Heart left ventricle (tissue), 16 donors: ENCODE measurements around the gene CAMTA1. TPM values are rescaled to one million over a fixed set of nuclear protein-coding genes. Genes with fewer than 3 reads are reported as not detected.

ENCODE experiments used
- ATAC-seq, 4 donors: fragments of 200-7000 bp; cut with Tn5 transposase; one replicate each; pipeline ENCODE4 v1.9.1; 2020 to 2022; ENCODE audit warnings: moderate library complexity in 4 of 4, mild to moderate bottlenecking in 3 of 4, moderate number of reproducible peaks in 1 of 4
- DNase-seq, 5 donors: peaks; one replicate each; pipeline ENCODE4 v3.0.0-alpha.2; 2020
- H3K27ac ChIP-seq, 12 donors: fragments of 200-600 bp; sonication (generic) in 4 of 12; one replicate each; pipeline versions ENCODE4 v1.5.0 to v1.8.0; 2016 to 2022; ENCODE audit warnings: mild to moderate bottlenecking in 2 of 12
- H3K27me3 ChIP-seq, 9 donors: fragments of 200-600 bp; sonication (generic) in 2 of 9; one replicate each; pipeline versions ENCODE4 v1.5.1 to v1.8.0; 2016 to 2022; ENCODE audit warnings: mild to moderate bottlenecking in 3 of 9
- H3K36me3 ChIP-seq, 9 donors: fragments of 200-600 bp; sonication (generic) in 2 of 9; one replicate each; pipeline versions ENCODE4 v1.5.0 to v1.8.0; 2018 to 2022; ENCODE audit warnings: mild to moderate bottlenecking in 2 of 9
- H3K4me1 ChIP-seq, 12 donors: fragments of 200-600 bp; sonication (generic) in 4 of 12; one replicate each; pipeline versions ENCODE4 v1.5.0 to v1.8.0; 2016 to 2022; ENCODE audit warnings: mild to moderate bottlenecking in 3 of 12
- H3K4me3 ChIP-seq, 12 donors: fragments of 200-600 bp; sonication (generic) in 4 of 12; one replicate each; pipeline versions ENCODE4 v1.5.0 to v1.8.0; 2017 to 2022; ENCODE audit warnings: mild to moderate bottlenecking in 9 of 12, moderate library complexity in 4 of 12
- H3K9me3 ChIP-seq, 12 donors: fragments of 200-600 bp; sonication (generic) in 4 of 12; one replicate each; pipeline versions ENCODE4 v1.5.0 to v1.8.0; 2016 to 2022; ENCODE audit warnings: mild to moderate bottlenecking in 1 of 12
- POLR2A ChIP-seq, 2 donors: fragments of 450-650 bp; IDR thresholded peaks; one replicate each; pipeline ENCODE4 v1.6.1; 2017; ENCODE audit warnings: antibody characterized with exemption in 2 of 2, mild to moderate bottlenecking in 2 of 2, moderate library complexity in 2 of 2
- WGBS, 4 donors: extraction: QIAGEN DNeasy Blood & Tissue Kit in 2 of 4; methylation state at CpG; one replicate each; pipeline versions ENCODE4 v1.1.5 to v1.1.7; 2013 to 2018; 5-methylcytosine and 5-hydroxymethylcytosine counted together
- intact Hi-C, 10 donors: fragments of 100-400 bp; cut with DNase I; formaldehyde crosslinking; loops; one replicate each; pipeline versions ENCODE4 v1.11.1 to v1.14.2; 2022
- polyA plus RNA-seq, 2 donors: library from polyadenylated mRNA; stranded (reverse); fragments of 200-250 nt; gene quantifications; one replicate each; pipeline ENCODE4 v1.2.3, GENCODE V29; 2013
- total RNA-seq, 9 donors: library from RNA; depleted of rRNA in 2 of 9; stranded (reverse); fragments of >200 nt in 2 of 9; fragmentation: NEBNext Ultra II Directional in 3 of 9; extraction: Animal tissue kit (Norgen Biotek cat#: 25700) in 3 of 9; gene quantifications; one replicate each; pipeline versions ENCODE4 v1.1.0 to v1.2.4, GENCODE V29; 2016 to 2023
- TF ChIP-seq, protein P1 (sequence below), 12 donors: fragments of 200-600 bp; sonication (generic) in 4 of 12; IDR thresholded peaks; one replicate each; pipeline versions ENCODE4 v1.5.0 to v1.8.0; 2018 to 2022; ENCODE audit warnings: antibody characterized with exemption in 12 of 12, mild to moderate bottlenecking in 5 of 12
- donor health status: ischemic (EF 13 %, LVEDD 7.1; RV severe dilation, severe dysfunction).
- donor health status: healthy with polysubstance abuse.
- donor health status: DM: no; HTN: yes; CAD: no.
- donor health status: DM: no; HTN: no; CAD: no.
- donor health status: ischemic (EF 25% LVEDD 6.9; RV normal size, moderate dysfunction).
- donor health status: ischemic (EF 25% LVEDD 5.7; RV mildly dilated, moderate dysfunction).
- donor health status: healthy.
- donor health status: DM: yes; HTN: yes; CAD: no.
- donor health status: ischemic (EF 35%, LVEDD 5.7; RV mildly dilated, moderate dysfunction).
- donor health status: nonischemic (EF 11% LVEDD 7.7; RV severe dilation, severe dysfunction).
- donor health status: DM: yes; HTN: yes; CAD: no.
- donor health status: PGD.
- donor health status: ischemic (EF 29% LVEDD 5.4; RV normal size, mild dysfunction).
- donor health status: nonischemic (EF 23%, LVEDD 6.1; RV moderate dilation, normal function).

The CAMTA1 gene
- total and polyA plus RNA-seq, 11 donors = 114 to 303 (median 137) TPM

DNA sequence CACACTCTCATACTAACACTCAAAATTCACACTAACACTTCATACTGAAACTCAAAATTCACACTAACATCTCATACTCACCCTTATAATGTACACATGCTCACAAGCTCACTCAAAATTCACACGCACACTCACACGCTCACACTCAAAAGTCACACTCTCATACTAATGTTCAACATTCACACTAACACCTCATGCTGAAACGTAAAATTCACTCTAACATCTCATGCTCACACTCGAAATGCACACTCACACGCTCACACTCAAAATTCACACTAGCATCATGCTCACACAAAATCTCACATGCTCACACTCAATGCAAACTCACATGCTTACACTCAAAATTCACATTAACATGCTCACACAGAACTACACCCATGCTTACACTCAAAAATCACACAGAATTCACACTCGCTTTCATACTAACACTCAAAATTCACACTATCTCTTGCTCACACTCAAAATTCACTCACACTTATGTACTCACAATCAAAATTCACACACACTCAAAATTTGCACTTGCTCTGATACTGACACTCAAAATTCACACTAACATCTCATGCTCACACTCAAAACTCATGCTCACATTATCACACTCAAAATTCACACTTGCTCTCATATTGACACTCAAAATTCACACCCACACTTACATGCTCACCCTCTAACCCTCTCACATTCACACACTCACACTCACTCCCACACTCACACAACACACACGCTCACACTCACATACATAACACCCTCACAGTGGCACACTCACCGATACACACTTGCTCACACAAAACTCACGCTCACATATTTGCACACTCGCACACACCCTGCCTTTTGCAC is 721.4 kb downstream of the CAMTA1 start:
- ATAC-seq = no peak
- no peaks in the 10 kb centered on the region for H3K36me3 ChIP-seq
- TF ChIP-seq POLR2A (IDR thresholded peaks at IDR 0.05) = no peak
- TF ChIP-seq, protein P1, sequence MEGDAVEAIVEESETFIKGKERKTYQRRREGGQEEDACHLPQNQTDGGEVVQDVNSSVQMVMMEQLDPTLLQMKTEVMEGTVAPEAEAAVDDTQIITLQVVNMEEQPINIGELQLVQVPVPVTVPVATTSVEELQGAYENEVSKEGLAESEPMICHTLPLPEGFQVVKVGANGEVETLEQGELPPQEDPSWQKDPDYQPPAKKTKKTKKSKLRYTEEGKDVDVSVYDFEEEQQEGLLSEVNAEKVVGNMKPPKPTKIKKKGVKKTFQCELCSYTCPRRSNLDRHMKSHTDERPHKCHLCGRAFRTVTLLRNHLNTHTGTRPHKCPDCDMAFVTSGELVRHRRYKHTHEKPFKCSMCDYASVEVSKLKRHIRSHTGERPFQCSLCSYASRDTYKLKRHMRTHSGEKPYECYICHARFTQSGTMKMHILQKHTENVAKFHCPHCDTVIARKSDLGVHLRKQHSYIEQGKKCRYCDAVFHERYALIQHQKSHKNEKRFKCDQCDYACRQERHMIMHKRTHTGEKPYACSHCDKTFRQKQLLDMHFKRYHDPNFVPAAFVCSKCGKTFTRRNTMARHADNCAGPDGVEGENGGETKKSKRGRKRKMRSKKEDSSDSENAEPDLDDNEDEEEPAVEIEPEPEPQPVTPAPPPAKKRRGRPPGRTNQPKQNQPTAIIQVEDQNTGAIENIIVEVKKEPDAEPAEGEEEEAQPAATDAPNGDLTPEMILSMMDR (IDR thresholded peaks at IDR 0.05) = no peak
- intact Hi-C loops = no loop called here
- no peaks in the 10 kb centered on the region for H3K27me3 ChIP-seq
- no peak for DNase-seq
- peaks cover 0 to 17% (median 2%) of the 10 kb centered on the region in 12 donors for H3K4me1 ChIP-seq
- WGBS, 4 donors = 88 to 96% (median 91%) methylated on average over 10 of the region's 10 CpGs
- no peak overlapping the region for H3K4me3 ChIP-seq
- H3K27ac ChIP-seq = no peak overlapping the region
- H3K9me3 ChIP-seq = no peaks in the 10 kb centered on the region

DNA sequence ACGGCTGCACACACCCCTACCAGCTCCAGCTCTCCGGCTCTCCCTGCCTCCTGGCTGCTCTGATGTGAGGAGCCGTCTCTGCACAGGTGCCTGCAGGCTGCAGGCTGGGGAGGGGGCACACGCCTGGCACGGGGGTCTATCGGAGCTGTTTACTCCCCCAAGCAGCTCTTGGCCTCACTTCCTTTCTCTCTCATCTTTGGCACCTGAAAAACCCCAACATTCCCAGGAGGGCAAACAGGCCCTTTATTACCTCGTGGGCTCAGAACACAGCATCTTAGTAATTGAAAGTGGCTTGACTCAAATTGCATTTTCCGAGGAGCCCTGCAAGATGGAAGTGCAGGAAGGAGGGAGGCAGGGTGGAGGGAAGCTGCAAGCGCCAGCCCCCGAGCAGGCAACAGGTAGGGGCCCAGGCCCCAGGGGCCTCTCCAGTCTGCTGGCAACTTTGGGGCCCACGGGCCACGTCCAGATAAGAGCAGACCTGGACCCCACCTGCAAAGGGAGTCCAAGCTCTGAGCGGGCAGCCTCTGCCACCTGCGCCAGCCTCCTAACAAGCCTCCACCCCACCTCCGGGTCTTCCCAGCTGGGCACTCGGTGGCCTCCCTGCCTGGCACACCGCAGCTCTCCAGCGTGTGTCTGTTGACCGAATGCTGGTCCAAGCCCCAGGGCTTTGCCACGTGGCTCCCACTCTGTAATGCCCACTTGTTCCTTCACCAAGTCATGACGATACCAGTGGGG is 722.2 kb downstream of the CAMTA1 start:
- intact Hi-C loops = no loop called here
- Histone ChIP-seq H3K27me3 (no peaks in the 10 kb centered on the region), H3K4me1 (peaks cover 0 to 17% (median 2%) of the 10 kb centered on the region in 12 donors), H3K36me3 (no peaks in the 10 kb centered on the region), H3K4me3 (no peak overlapping the region), H3K9me3 (no peaks in the 10 kb centered on the region), H3K27ac (no peak overlapping the region)
- WGBS, 4 donors = 86 to 92% (median 89%) methylated on average over 21 of the region's 21 CpGs
- ATAC-seq (no peak), DNase-seq (peak in 2 of 5 donors; percentile 16 to 50)
- no peak for TF ChIP-seq POLR2A (IDR thresholded peaks at IDR 0.05)
- TF ChIP-seq, protein P1 (IDR thresholded peaks at IDR 0.05) = no peak

DNA sequence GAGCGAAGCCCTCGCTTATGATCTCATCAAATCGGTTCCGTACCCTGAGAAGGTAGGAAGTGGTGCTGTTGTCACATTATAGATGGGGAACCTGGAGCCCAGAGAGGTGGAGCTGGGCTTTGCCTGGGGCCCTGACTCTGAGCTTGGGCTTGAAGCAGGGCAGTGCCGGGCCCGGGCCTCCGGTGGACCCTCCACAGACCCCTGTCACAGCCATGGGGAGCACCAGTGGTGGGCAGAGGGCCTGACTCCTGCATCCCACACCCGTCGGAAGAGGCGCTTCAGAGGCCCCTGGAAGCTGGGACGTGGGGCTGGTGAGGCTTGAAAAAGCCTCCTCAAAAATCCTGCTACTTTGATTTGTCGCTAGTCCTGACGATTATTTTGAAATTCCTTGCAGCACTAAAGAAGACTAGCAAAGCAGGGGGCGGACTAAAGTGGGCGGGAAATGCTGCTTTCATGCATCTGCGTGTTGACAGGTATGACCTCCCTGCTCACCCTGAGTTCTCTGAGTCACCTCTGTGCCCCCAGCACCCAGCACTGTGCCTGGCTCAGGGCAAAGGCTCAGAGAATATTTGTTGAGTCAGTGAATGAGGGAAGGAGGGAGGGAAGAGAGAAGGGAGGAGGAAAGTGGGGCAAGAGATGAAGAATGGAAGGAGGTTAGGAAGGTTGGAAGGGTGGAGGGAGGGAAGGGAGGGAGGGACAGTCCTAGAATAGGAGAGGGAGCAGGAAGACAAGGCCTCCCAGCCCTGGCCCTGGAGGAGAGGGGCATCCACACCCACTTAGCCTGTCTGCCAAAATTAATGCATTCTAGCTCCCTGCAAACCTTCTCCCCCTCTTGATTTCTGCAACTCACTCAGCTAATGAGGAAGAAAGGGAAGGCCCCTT is 723.0 kb downstream of the CAMTA1 start:
- TF ChIP-seq, protein P1 (IDR thresholded peaks at IDR 0.05) = no peak
- TF ChIP-seq POLR2A (IDR thresholded peaks at IDR 0.05) = no peak
- Histone ChIP-seq H3K4me3 (no peak overlapping the region), H3K9me3 (no peaks in the 10 kb centered on the region), H3K27me3 (no peaks in the 10 kb centered on the region), H3K27ac (peak overlapping the region in 1 of 12 donors; percentile 52), H3K36me3 (no peaks in the 10 kb centered on the region), H3K4me1 (peaks cover 0 to 17% (median 2%) of the 10 kb centered on the region in 12 donors)
- ATAC-seq = no peak
- WGBS, 4 donors = 91 to 92% (median 91%) methylated on average over 12 to 16 of the region's 16 CpGs
- intact Hi-C loops = no loop called here
- DNase-seq = peak in 2 of 5 donors; percentile 16 to 48
